Activated naive CD4-positive, alpha-beta T cell treated with anti-CD3 and anti-CD28 coated beads, Interleukin-2, amount 50 U/mL, for 24 hours (primary cell): ENCODE results near the gene MRGPRX4.
"Not testable (repeated sequence)": the region's sequence is repeated elsewhere in the genome, so short reads cannot be mapped to it uniquely, and the experiment has no call there.

Experiments used
- H3K27ac Mint-ChIP-seq: one replicate; pipeline ENCODE4 v1.8.0; 2021; ENCODE audit warnings: mild to moderate bottlenecking, mixed read lengths
- H3K27me3 Mint-ChIP-seq: one replicate; pipeline ENCODE4 v1.8.0; 2021; ENCODE audit warnings: mixed read lengths
- H3K36me3 Mint-ChIP-seq: one replicate; pipeline ENCODE4 v1.8.0; 2021; ENCODE audit warnings: mixed read lengths
- H3K4me1 Mint-ChIP-seq: one replicate; pipeline ENCODE4 v1.8.0; 2021; ENCODE audit warnings: mixed read lengths
- H3K4me3 Mint-ChIP-seq: one replicate; pipeline ENCODE4 v1.8.0; 2021; ENCODE audit warnings: mild to moderate bottlenecking, mixed read lengths
- H3K9me3 Mint-ChIP-seq: one replicate; pipeline ENCODE4 v1.8.0; 2021; ENCODE audit warnings: mixed read lengths

MRGPRX4 gene

DNA sequence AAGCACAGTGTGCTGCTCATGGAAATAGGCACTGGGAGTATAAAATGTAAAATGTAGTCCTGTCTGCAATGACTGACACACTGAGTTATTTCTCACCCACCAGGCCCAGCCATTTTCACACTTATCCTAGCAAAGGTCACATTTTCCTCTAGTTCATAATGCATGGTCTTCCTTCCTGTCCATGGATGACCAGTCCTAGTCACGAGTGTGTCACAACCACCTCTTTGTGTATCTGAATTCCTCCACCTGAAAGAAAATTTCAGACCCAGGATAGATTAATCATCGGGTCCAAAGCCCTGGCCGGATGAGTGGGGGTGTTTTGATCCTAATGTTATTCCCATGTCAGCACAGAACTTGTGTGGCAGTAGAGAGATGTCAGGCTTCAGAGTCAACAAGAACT lies at the start of gene MRGPRX4:
Gene MRGPRX4 (plus strand): TSS at position 172 of the 400 bp plus-strand sequence. CDS start 420 bp downstream, outside the sequence.
- Mint-ChIP-seq H3K36me3 (no peaks in the 10 kb centered on the region), H3K4me3 (no peak within 1 kb of the TSS), H3K9me3 (no peaks in the 10 kb centered on the region), H3K27me3 (peaks cover 13% of the 10 kb centered on the region), H3K4me1 (no peaks in the 10 kb centered on the region), H3K27ac (no peak within 1 kb of the TSS)

DNA sequence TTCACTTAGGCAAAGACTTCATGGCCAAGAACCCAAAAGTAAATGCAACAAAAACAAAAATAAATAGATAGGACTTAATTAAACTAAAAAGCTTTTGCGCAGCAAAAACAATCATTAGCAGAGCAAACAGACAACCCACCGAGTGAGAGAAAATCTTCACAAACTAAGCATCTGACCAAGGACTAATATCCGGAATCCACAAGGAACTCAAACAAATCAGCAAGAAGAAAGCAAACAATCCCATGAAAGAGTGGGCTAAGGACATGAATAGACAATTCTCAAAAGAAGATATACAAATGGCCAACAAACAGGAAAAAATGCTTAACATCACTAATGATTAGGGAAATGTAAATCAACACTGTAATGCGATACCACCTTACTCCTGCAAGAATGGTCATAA lies 41.5 kb upstream of the MRGPRX4 start:
- H3K36me3 Mint-ChIP-seq, result not testable (repeated sequence)
- H3K27me3 Mint-ChIP-seq, result peaks cover 24% of the 10 kb centered on the region

GRCh38 chr11:18132341-18132740 lies 40.3 kb upstream of the MRGPRX4 start, which contains the start of gene MRGPRX3:
Gene MRGPRX3 (plus strand): TSS chr11:18132571. CDS start chr11:18137203, 4,632 bp downstream.
- no peak within 1 kb of the TSS for H3K4me3 Mint-ChIP-seq
- H3K27ac Mint-ChIP-seq, result no peak within 1 kb of the TSS
- peaks cover 22% of the 10 kb centered on the region for H3K27me3 Mint-ChIP-seq
- no peaks in the 10 kb centered on the region for H3K4me1 Mint-ChIP-seq
- no peaks in the 10 kb centered on the region for H3K36me3 Mint-ChIP-seq
- H3K9me3 Mint-ChIP-seq, result no peaks in the 10 kb centered on the region

More for the DNA sequence above, 41.5 kb upstream of the MRGPRX4 start:
- not testable (repeated sequence) for H3K4me1 Mint-ChIP-seq, H3K27ac Mint-ChIP-seq, H3K4me3 Mint-ChIP-seq, H3K9me3 Mint-ChIP-seq

GRCh38 chr11:18135308-18135707 lies 37.3 kb upstream of the MRGPRX4 start:
- Mint-ChIP-seq H3K9me3 (no peaks in the 10 kb centered on the region), H3K36me3 (no peaks in the 10 kb centered on the region), H3K27me3 (peaks cover 10% of the 10 kb centered on the region), H3K4me1 (no peaks in the 10 kb centered on the region), H3K4me3 (no peak overlapping the region), H3K27ac (no peak overlapping the region)

DNA sequence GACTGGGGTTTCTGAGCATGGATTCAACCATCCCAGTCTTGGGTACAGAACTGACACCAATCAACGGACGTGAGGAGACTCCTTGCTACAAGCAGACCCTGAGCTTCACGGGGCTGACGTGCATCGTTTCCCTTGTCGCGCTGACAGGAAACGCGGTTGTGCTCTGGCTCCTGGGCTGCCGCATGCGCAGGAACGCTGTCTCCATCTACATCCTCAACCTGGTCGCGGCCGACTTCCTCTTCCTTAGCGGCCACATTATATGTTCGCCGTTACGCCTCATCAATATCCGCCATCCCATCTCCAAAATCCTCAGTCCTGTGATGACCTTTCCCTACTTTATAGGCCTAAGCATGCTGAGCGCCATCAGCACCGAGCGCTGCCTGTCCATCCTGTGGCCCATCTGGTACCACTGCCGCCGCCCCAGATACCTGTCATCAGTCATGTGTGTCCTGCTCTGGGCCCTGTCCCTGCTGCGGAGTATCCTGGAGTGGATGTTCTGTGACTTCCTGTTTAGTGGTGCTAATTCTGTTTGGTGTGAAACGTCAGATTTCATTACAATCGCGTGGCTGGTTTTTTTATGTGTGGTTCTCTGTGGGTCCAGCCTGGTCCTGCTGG lies 35.3 kb upstream of the MRGPRX4 start:
- Mint-ChIP-seq H3K4me1 (no peaks in the 10 kb centered on the region), H3K27ac (no peak overlapping the region), H3K36me3 (no peaks in the 10 kb centered on the region), H3K9me3 (no peaks in the 10 kb centered on the region), H3K4me3 (no peak overlapping the region), H3K27me3 (peaks cover 20% of the 10 kb centered on the region)

DNA sequence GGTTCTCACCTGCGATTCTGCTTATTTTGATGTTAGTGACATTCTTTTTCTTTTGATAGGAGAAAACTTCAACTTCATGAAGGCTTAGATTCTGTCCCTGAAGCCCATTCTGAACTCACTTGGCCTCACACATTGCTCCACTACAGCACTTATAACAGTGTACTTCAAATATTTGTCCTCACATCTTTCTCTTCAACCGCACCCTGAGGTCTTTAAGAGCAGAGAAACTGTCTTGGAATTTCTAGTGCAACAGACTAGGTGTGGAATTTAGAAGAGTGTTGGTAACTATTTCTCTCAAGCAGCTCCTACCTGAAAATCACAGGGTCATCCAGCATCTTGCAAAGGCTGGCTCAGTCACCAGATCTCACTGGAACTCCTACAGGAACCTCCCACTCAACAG lies 32.5 kb upstream of the MRGPRX4 start:
- H3K4me3 Mint-ChIP-seq, result no peak overlapping the region
- H3K4me1 Mint-ChIP-seq, result no peaks in the 10 kb centered on the region
- H3K36me3 Mint-ChIP-seq, result no peaks in the 10 kb centered on the region
- peaks cover 30% of the 10 kb centered on the region for H3K27me3 Mint-ChIP-seq
- H3K27ac Mint-ChIP-seq, result no peak overlapping the region
- no peaks in the 10 kb centered on the region for H3K9me3 Mint-ChIP-seq

GRCh38 chr11:18144243-18144642 lies 28.4 kb upstream of the MRGPRX4 start:
- Mint-ChIP-seq H3K4me3 (no peak overlapping the region), H3K27me3 (peaks cover 29% of the 10 kb centered on the region), H3K4me1 (peaks cover 7% of the 10 kb centered on the region), H3K9me3 (no peaks in the 10 kb centered on the region), H3K27ac (no peak overlapping the region), H3K36me3 (no peaks in the 10 kb centered on the region)

GRCh38 chr11:18145025-18145424 lies 27.6 kb upstream of the MRGPRX4 start:
- Mint-ChIP-seq H3K27me3 (peaks cover 29% of the 10 kb centered on the region), H3K36me3 (no peaks in the 10 kb centered on the region), H3K4me3 (no peak overlapping the region), H3K9me3 (no peaks in the 10 kb centered on the region), H3K27ac (no peak overlapping the region), H3K4me1 (peaks cover 7% of the 10 kb centered on the region)

GRCh38 chr11:18145837-18146236 lies 26.8 kb upstream of the MRGPRX4 start:
- Mint-ChIP-seq H3K27ac (peak overlapping the region; percentile 36), H3K4me3 (no peak overlapping the region), H3K27me3 (peaks cover 27% of the 10 kb centered on the region), H3K4me1 (peaks cover 7% of the 10 kb centered on the region), H3K36me3 (no peaks in the 10 kb centered on the region), H3K9me3 (no peaks in the 10 kb centered on the region)

DNA sequence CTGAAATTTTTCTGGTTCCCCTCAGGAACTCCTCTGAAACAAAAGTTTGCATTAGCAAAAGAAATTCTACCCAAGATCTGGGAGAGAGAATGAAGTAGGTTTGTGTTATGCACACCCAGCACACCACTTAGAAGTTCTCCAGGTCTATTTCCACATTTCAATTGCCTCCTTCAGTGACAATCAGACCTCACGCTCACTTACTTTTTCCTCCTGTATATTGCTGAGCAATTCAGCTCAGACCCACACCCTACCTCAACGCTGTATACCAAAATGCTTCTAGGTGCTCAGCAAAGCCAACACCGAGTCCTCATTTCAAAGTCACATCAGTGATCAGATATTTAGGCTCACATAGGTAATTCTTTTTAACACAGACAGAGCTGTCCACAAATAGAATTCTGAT lies 21.1 kb upstream of the MRGPRX4 start:
- peaks cover under 1% of the 10 kb centered on the region for H3K36me3 Mint-ChIP-seq
- H3K27me3 Mint-ChIP-seq, result peaks cover 14% of the 10 kb centered on the region
- H3K27ac Mint-ChIP-seq, result no peak overlapping the region
- H3K9me3 Mint-ChIP-seq, result no peaks in the 10 kb centered on the region
- no peaks in the 10 kb centered on the region for H3K4me1 Mint-ChIP-seq
- H3K4me3 Mint-ChIP-seq, result no peak overlapping the region

GRCh38 chr11:18168372-18168771 lies 4.3 kb upstream of the MRGPRX4 start:
- Mint-ChIP-seq H3K27me3 (peaks cover 8% of the 10 kb centered on the region), H3K9me3 (no peaks in the 10 kb centered on the region), H3K27ac (no peak overlapping the region), H3K4me3 (no peak overlapping the region), H3K4me1 (no peaks in the 10 kb centered on the region), H3K36me3 (no peaks in the 10 kb centered on the region)

GRCh38 chr11:18171377-18172000 lies 1.1 kb upstream of the MRGPRX4 start:
- Mint-ChIP-seq H3K4me1 (no peaks in the 10 kb centered on the region), H3K27me3 (peaks cover 12% of the 10 kb centered on the region), H3K27ac (no peak overlapping the region), H3K4me3 (no peak overlapping the region), H3K9me3 (no peaks in the 10 kb centered on the region), H3K36me3 (no peaks in the 10 kb centered on the region)

GRCh38 chr11:18173225-18173866 lies 709 bp downstream of the MRGPRX4 start:
- Mint-ChIP-seq H3K4me1 (no peaks in the 10 kb centered on the region), H3K27me3 (peaks cover 14% of the 10 kb centered on the region), H3K27ac (no peak overlapping the region)

DNA sequence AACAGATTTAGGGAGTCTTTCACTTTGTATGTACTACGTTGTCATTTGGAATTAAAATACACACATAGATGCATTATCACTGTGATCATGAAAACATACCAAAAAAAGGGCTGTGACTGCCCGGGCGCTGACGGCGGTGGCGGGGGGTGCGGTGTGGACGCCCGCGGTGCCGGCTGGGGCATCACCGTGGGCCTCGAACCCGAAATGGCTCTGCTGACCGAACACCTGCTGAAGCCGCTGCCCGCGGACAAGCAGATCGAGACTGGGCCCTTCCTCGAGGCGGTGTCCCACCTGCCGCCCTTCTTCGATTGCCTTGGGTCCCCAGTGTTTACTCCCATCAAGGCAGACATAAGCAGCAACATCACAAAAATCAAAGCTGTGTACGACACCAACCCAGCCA lies 16.2 kb downstream of the MRGPRX4 start:
- Mint-ChIP-seq H3K36me3 (no peaks in the 10 kb centered on the region), H3K27ac (no peak overlapping the region), H3K4me1 (no peaks in the 10 kb centered on the region), H3K4me3 (no peak overlapping the region), H3K9me3 (no peaks in the 10 kb centered on the region), H3K27me3 (peaks cover 19% of the 10 kb centered on the region)

More at GRCh38 chr11:18173225-18173866, 709 bp downstream of the MRGPRX4 start:
- Mint-ChIP-seq H3K36me3 (no peaks in the 10 kb centered on the region), H3K4me3 (no peak overlapping the region), H3K9me3 (no peaks in the 10 kb centered on the region)

DNA sequence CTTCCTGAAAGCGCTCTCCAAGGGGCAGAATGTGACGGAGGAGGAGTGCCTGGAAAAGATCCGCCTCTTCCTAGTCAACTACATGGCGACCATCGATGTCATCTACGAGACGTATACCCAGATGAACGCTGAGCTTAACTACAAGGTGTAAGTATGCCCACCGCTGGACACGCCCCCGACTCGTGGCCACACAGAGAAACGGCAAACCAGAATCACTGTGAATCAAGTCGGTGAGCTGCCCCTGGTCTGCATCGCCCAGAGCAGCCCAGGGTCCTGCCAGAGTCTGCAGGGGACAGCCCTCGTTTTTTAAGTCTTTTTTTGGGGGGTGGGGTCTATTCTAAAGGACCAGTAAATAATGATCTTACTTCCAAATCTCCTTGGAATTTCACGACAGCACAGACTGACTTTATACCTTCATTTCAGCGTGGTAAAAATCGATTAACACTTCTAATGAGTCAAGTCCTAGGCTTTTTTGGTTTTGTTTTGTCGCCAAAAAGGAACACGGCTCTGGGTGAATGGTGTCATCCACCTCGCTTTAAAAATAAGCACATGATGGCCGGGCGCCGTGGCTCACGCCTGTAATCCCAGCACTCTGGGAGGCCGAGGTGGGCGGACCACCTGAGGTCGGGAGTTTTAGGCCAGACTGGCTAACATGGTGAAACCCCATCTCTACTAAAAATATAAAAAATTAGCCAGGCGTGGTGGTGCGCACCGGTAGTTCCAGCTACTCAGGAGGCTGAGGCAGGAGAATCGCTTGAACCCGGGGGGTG lies 17.0 kb downstream of the MRGPRX4 start:
- H3K36me3 Mint-ChIP-seq, H3K9me3 Mint-ChIP-seq, H3K4me1 Mint-ChIP-seq, H3K27ac Mint-ChIP-seq, H3K4me3 Mint-ChIP-seq: not testable (repeated sequence)
- H3K27me3 Mint-ChIP-seq, result peaks cover 16% of the 10 kb centered on the region

GRCh38 chr11:18191376-18191775 lies 18.7 kb downstream of the MRGPRX4 start:
- Mint-ChIP-seq H3K36me3 (no peaks in the 10 kb centered on the region), H3K9me3 (no peaks in the 10 kb centered on the region), H3K27ac (no peak overlapping the region), H3K27me3 (peaks cover 10% of the 10 kb centered on the region), H3K4me1 (no peaks in the 10 kb centered on the region), H3K4me3 (no peak overlapping the region)
